Kidney tubule cell (primary cell): ENCODE results near the gene OSBPL2.

Experiments used
- DNase-seq: peaks from one replicate; pipeline ENCODE4 v3.0.0-alpha.2; 2018; ENCODE audit warnings: low spot score

OSBPL2 gene

GRCh38 chr20:62237801-62238568 lies at the start of gene OSBPL2:
Gene OSBPL2 (plus strand): TSS chr20:62238521. CDS start chr20:62256185, 17,664 bp downstream.
- peak; percentile 99 for DNase-seq

GRCh38 chr20:62190639-62191411 lies 47.5 kb upstream of the OSBPL2 start:
- DNase-seq, result no peak

- DNase-seq, result no peak
These were observed 46.4 kb upstream of the OSBPL2 start for GRCh38 chr20:62191781-62192559.

GRCh38 chr20:62192635-62193034 lies 45.7 kb upstream of the OSBPL2 start:
- no peak for DNase-seq

GRCh38 chr20:62193079-62194025 lies 45.0 kb upstream of the OSBPL2 start:
- DNase-seq, result no peak

- no peak for DNase-seq
These were observed 43.3 kb upstream of the OSBPL2 start for GRCh38 chr20:62195075-62195405.

GRCh38 chr20:62195736-62196135 lies 42.6 kb upstream of the OSBPL2 start:
- no peak for DNase-seq

GRCh38 chr20:62196286-62196685 lies 42.0 kb upstream of the OSBPL2 start:
- DNase-seq, result no peak

GRCh38 chr20:62197311-62197710 lies 41.0 kb upstream of the OSBPL2 start:
- DNase-seq, result no peak

GRCh38 chr20:62197801-62198200 lies 40.5 kb upstream of the OSBPL2 start:
- DNase-seq, result no peak

GRCh38 chr20:62198496-62198895 lies 39.8 kb upstream of the OSBPL2 start:
- DNase-seq, result no peak

- no peak for DNase-seq
These were observed 39.4 kb upstream of the OSBPL2 start for GRCh38 chr20:62198931-62199330.

GRCh38 chr20:62200491-62201172 lies 37.7 kb upstream of the OSBPL2 start:
- DNase-seq, result no peak

- no peak for DNase-seq
These were observed 36.9 kb upstream of the OSBPL2 start for GRCh38 chr20:62201173-62202082.

GRCh38 chr20:62202083-62202395 lies 36.3 kb upstream of the OSBPL2 start:
- no peak for DNase-seq

- no peak for DNase-seq
These were observed 35.5 kb upstream of the OSBPL2 start for GRCh38 chr20:62202676-62203377.

GRCh38 chr20:62203378-62204030 lies 34.8 kb upstream of the OSBPL2 start:
- DNase-seq, result no peak

GRCh38 chr20:62205618-62206387 lies 32.5 kb upstream of the OSBPL2 start:
- no peak for DNase-seq
